CD4-positive, CD25-positive, alpha-beta regulatory T cell (primary cell): ENCODE measurements around the gene AMACR. TPM values are rescaled to one million over a fixed set of nuclear protein-coding genes. Genes with fewer than 3 reads are reported as not detected.
"Not testable (repeated sequence)": the region's sequence is repeated elsewhere in the genome, so short reads cannot be mapped to it uniquely, and the experiment has no call there.

Experiments
- ATAC-seq, 2 donors: fragments of 150-1000 bp; cut with Tn5 transposase; one replicate each; pipeline ENCODE4 v1.10.0; 2021; ENCODE audit warnings: low read depth in 2 of 2, moderate number of reproducible peaks in 2 of 2, moderate library complexity in 1 of 2
- DNase-seq, 3 donors: peaks; one replicate each; pipeline versions ENCODE4 v3.0.0 to v3.0.0-alpha.2; 2012 to 2022; ENCODE audit warnings: mixed read lengths in 1 of 3
- H3K27ac ChIP-seq: one replicate; pipeline ENCODE4 v1.7.0; 2013; ENCODE audit warnings: mild to moderate bottlenecking, low read length; ENCODE audit not compliant: insufficient read depth, poor library complexity, severe bottlenecking
- H3K27me3 ChIP-seq: one replicate; pipeline ENCODE4 v1.7.0; 2013; ENCODE audit warnings: low read length; ENCODE audit not compliant: control insufficient read depth, insufficient read depth
- H3K36me3 ChIP-seq: one replicate; pipeline ENCODE4 v1.7.0; 2013; ENCODE audit warnings: mild to moderate bottlenecking, low read length, moderate library complexity; ENCODE audit not compliant: control insufficient read depth, insufficient read depth
- H3K4me1 ChIP-seq: 2 replicates; pipeline ENCODE4 v1.7.0; 2013; ENCODE audit warnings: mild to moderate bottlenecking, low read length; ENCODE audit not compliant: insufficient read depth, control insufficient read depth, poor library complexity, severe bottlenecking
- H3K4me3 ChIP-seq: one replicate; pipeline ENCODE4 v1.7.0; 2013; ENCODE audit warnings: low read depth, mild to moderate bottlenecking, low read length, moderate library complexity
- H3K9me3 ChIP-seq, 2 experiments: 1 replicate in 1 of 2; 2 replicates in 1 of 2; pipeline ENCODE4 v1.7.0; 2013; ENCODE audit warnings: low read length in 2 of 2, mild to moderate bottlenecking in 1 of 2, moderate library complexity in 1 of 2; ENCODE audit not compliant: control insufficient read depth in 2 of 2
- H3K27ac Mint-ChIP-seq, 3 donors: one replicate each; pipeline ENCODE4 v1.8.0; 2020 to 2022; ENCODE audit warnings: mild to moderate bottlenecking in 3 of 3, mixed read lengths in 3 of 3, moderate library complexity in 2 of 3
- H3K27me3 Mint-ChIP-seq: one replicate; pipeline ENCODE4 v1.8.0; 2022; ENCODE audit warnings: mild to moderate bottlenecking, mixed read lengths
- H3K36me3 Mint-ChIP-seq: one replicate; pipeline ENCODE4 v1.8.0; 2020; ENCODE audit warnings: mixed read lengths
- H3K4me1 Mint-ChIP-seq, 4 donors: one replicate each; pipeline ENCODE4 v1.8.0; 2020 to 2022; ENCODE audit warnings: mixed read lengths in 4 of 4, mild to moderate bottlenecking in 1 of 4
- H3K4me3 Mint-ChIP-seq, 4 donors: one replicate each; pipeline ENCODE4 v1.8.0; 2020 to 2022; ENCODE audit warnings: mild to moderate bottlenecking in 4 of 4, mixed read lengths in 4 of 4, moderate library complexity in 3 of 4
- H3K9me3 Mint-ChIP-seq, 7 donors: one replicate each; pipeline ENCODE4 v1.8.0; 2020 to 2022; ENCODE audit warnings: mixed read lengths in 7 of 7, mild to moderate bottlenecking in 3 of 7, moderate library complexity in 2 of 7
- polyA plus RNA-seq, 4 donors: library from polyadenylated mRNA; unstranded; fragments of 300-500 nt; fragmentation: Illumina TruSeq; gene quantifications; one replicate each; pipeline ENCODE4 v1.2.3, GENCODE V29; 2021
- total RNA-seq: library from RNA; stranded (reverse); gene quantifications from one replicate; pipeline ENCODE4 v1.2.3, GENCODE V29; 2022

Gene AMACR
- total and polyA plus RNA-seq, 5 donors from 2014 or later, result 2.1 to 9.3 (median 8.5) TPM

- Histone ChIP-seq H3K4me1 (no peaks in the 10 kb centered on the region), H3K4me3 (no peak overlapping the region), H3K27me3 (no peaks in the 10 kb centered on the region), H3K36me3 (peaks cover 20% of the 10 kb centered on the region), H3K27ac (no peak overlapping the region), H3K9me3 (no peaks in the 10 kb centered on the region)
- Mint-ChIP-seq H3K36me3 (peaks cover 44% of the 10 kb centered on the region), H3K27me3 (no peaks in the 10 kb centered on the region), H3K4me3 (no peak overlapping the region), H3K27ac (no peak overlapping the region), H3K4me1 (peaks cover 0 to 1% (median 0%) of the 10 kb centered on the region in 4 donors), H3K9me3 (no peaks in the 10 kb centered on the region)
- no peak for DNase-seq
- no peak for ATAC-seq
Measured at GRCh38 chr5:34034534-34035327, 26.9 kb upstream of the AMACR start.

DNA sequence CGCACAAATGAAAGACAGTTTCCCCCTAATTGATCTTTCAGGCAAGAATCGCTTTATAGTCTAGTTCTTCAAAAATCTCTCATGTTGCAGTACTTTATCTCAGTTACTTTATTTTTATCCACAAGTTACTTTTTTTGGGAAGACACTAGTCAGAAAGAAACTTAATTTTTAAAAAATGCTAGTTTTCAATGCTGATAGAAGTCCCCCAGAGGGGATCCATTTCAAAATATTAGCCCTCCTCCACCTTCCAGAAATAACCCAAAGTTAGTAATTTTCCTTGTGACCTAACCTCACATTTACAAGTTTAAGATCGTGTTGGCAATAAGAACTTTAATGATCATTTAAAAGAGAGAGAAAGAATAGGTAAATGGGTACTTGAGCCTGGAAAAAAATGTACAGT, 24.1 kb upstream of the AMACR start:
- no peaks in the 10 kb centered on the region for H3K27me3 ChIP-seq
- H3K9me3 ChIP-seq, result no peaks in the 10 kb centered on the region
- no peak overlapping the region for H3K4me3 ChIP-seq
- Mint-ChIP-seq H3K4me3 (no peak overlapping the region), H3K36me3 (peaks cover 41% of the 10 kb centered on the region), H3K4me1 (peaks cover 0 to 1% (median 0%) of the 10 kb centered on the region in 4 donors), H3K27ac (no peak overlapping the region), H3K27me3 (no peaks in the 10 kb centered on the region), H3K9me3 (no peaks in the 10 kb centered on the region)
- no peak for ATAC-seq
- H3K4me1 ChIP-seq, result no peaks in the 10 kb centered on the region
- peaks cover 20% of the 10 kb centered on the region for H3K36me3 ChIP-seq
- DNase-seq, result no peak
- no peak overlapping the region for H3K27ac ChIP-seq

GRCh38 chr5:34031117-34031516, 23.3 kb upstream of the AMACR start:
- Histone ChIP-seq H3K4me1 (no peaks in the 10 kb centered on the region), H3K36me3 (peaks cover 23% of the 10 kb centered on the region), H3K27ac (no peak overlapping the region), H3K27me3 (no peaks in the 10 kb centered on the region), H3K4me3 (no peak overlapping the region), H3K9me3 (no peaks in the 10 kb centered on the region)
- H3K36me3 Mint-ChIP-seq, result peaks cover 47% of the 10 kb centered on the region
- no peak overlapping the region for H3K4me3 Mint-ChIP-seq
- no peak overlapping the region for H3K27ac Mint-ChIP-seq
- peaks cover 0 to 1% (median 0%) of the 10 kb centered on the region in 4 donors for H3K4me1 Mint-ChIP-seq
- ATAC-seq (no peak), DNase-seq (no peak)
- H3K27me3 Mint-ChIP-seq, result no peaks in the 10 kb centered on the region
- no peaks in the 10 kb centered on the region for H3K9me3 Mint-ChIP-seq

- not testable (repeated sequence) for H3K27me3 Mint-ChIP-seq, H3K27ac Mint-ChIP-seq, H3K4me1 Mint-ChIP-seq
Measured at GRCh38 chr5:34030585-34030984, 22.7 kb upstream of the AMACR start.

GRCh38 chr5:34030048-34030447, 22.2 kb upstream of the AMACR start:
- Mint-ChIP-seq H3K9me3 (no peaks in the 10 kb centered on the region), H3K4me1 (peaks cover 0 to 1% (median 0%) of the 10 kb centered on the region in 4 donors), H3K36me3 (peaks cover 51% of the 10 kb centered on the region), H3K27me3 (no peaks in the 10 kb centered on the region), H3K4me3 (no peak overlapping the region), H3K27ac (no peak overlapping the region)
- no peaks in the 10 kb centered on the region for H3K9me3 ChIP-seq
- DNase-seq (no peak), ATAC-seq (no peak)
- no peak overlapping the region for H3K4me3 ChIP-seq
- no peaks in the 10 kb centered on the region for H3K4me1 ChIP-seq
- H3K27me3 ChIP-seq, result no peaks in the 10 kb centered on the region
- peaks cover 21% of the 10 kb centered on the region for H3K36me3 ChIP-seq
- H3K27ac ChIP-seq, result no peak overlapping the region

More at GRCh38 chr5:34030585-34030984, 22.7 kb upstream of the AMACR start:
- H3K9me3 ChIP-seq, H3K27me3 ChIP-seq, DNase-seq, H3K4me3 ChIP-seq, ATAC-seq, H3K9me3 Mint-ChIP-seq, H3K4me1 ChIP-seq, H3K27ac ChIP-seq, H3K4me3 Mint-ChIP-seq: not testable (repeated sequence)
- peaks cover 50% of the 10 kb centered on the region for H3K36me3 Mint-ChIP-seq
- peaks cover 24% of the 10 kb centered on the region for H3K36me3 ChIP-seq

DNA sequence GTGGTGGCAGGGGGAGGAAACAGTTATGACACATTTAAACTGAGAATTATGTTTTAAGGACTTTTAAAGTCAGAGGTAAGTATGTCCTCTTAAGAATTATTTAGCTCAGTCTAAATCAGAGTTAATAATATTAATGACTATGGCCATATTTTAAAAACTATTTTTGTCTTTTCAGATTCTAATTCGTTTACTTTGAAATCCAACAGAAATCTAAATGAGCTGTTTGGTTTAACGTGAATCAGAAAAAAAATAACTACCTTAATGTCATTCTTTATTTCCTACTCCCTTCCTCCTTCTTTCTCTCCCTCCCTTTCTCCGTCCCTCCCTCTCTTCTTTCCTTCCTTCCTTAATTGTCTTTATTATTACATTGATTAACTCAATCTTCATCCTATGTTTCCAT, 20.5 kb upstream of the AMACR start:
- ATAC-seq (no peak), DNase-seq (no peak)
- Mint-ChIP-seq H3K9me3 (no peaks in the 10 kb centered on the region), H3K4me3 (no peak overlapping the region), H3K27ac (no peak overlapping the region), H3K27me3 (no peaks in the 10 kb centered on the region), H3K4me1 (peaks cover under 1 to 2% (median under 1%) of the 10 kb centered on the region in 4 donors), H3K36me3 (peaks cover 52% of the 10 kb centered on the region)
- Histone ChIP-seq H3K9me3 (no peaks in the 10 kb centered on the region), H3K4me3 (no peak overlapping the region), H3K27me3 (no peaks in the 10 kb centered on the region), H3K27ac (no peak overlapping the region), H3K4me1 (no peaks in the 10 kb centered on the region), H3K36me3 (peaks cover 27% of the 10 kb centered on the region)

DNA sequence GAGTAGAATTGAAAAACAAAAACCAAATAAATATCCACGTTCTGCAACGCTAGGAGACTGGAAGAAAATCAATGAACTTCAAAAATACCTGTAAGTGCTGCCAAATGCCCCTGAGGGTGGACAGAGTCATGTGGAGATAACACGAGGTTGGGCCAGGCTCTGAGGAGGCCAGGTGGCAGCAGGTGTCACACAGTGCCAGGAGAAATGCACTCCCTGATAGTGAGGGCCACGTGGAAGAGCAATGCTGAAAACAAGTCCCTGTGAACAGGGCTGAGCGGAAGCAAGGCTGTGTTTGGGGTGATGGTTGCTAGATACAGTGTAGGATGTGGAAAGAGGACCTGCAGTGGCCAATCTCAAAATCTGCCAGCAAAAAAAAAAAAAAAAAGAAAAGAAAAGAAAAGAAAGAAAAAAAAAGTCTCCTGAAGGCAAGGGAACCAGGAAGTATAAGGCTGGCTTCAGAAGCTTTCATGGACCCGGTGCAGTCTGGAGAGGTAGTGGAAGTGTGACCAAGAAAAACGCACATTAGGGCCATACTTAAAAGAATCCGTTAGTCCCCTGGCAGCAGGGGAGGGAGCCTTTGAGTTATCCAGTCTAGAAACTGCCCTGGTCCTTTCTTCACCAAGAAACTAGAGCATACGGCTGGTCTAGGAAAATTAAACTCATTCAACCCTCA, 18.4 kb upstream of the AMACR start:
- no peaks in the 10 kb centered on the region for H3K9me3 ChIP-seq
- ATAC-seq (no peak), DNase-seq (no peak)
- Mint-ChIP-seq H3K27me3 (no peaks in the 10 kb centered on the region), H3K4me1 (peaks cover 9 to 20% (median 16%) of the 10 kb centered on the region in 4 donors), H3K27ac (peak overlapping the region in 1 of 3 donors; percentile 1), H3K36me3 (peaks cover 53% of the 10 kb centered on the region), H3K4me3 (no peak overlapping the region), H3K9me3 (no peaks in the 10 kb centered on the region)
- H3K36me3 ChIP-seq, result peaks cover 17% of the 10 kb centered on the region
- no peak overlapping the region for H3K27ac ChIP-seq
- peaks cover 8% of the 10 kb centered on the region for H3K4me1 ChIP-seq
- no peak overlapping the region for H3K4me3 ChIP-seq
- no peaks in the 10 kb centered on the region for H3K27me3 ChIP-seq
